ENCODE measurements around the gene MYLK2.

Gene MYLK2

GRCh38 chr20:31858760-31859083, 39.6 kb downstream of the MYLK2 start:
- H3K4me3 ChIP-seq (ENCODE audit: low read depth, low read length): no peak overlapping the region
- no peak for TF ChIP-seq CTCF (IDR thresholded peaks at IDR 0.05; ENCODE audit: low read depth, low read length)

GRCh38 chr20:31859266-31859997, 40.3 kb downstream of the MYLK2 start:
- no peak for TF ChIP-seq CTCF (IDR thresholded peaks at IDR 0.05; ENCODE audit: low read depth, low read length)
- H3K4me3 ChIP-seq (ENCODE audit: low read depth, low read length): no peak overlapping the region

- no peak for TF ChIP-seq CTCF (IDR thresholded peaks at IDR 0.05; ENCODE audit: low read depth, low read length)
- no peak overlapping the region for H3K4me3 ChIP-seq (ENCODE audit: low read depth, low read length)
Measured at GRCh38 chr20:31859998-31860380, 40.8 kb downstream of the MYLK2 start.

- TF ChIP-seq CTCF (IDR thresholded peaks at IDR 0.05; ENCODE audit: low read depth, low read length): no peak
- peak overlapping the region; percentile 46; the same call in 1 of the 2 replicates for H3K4me3 ChIP-seq (ENCODE audit: low read depth, low read length)
Measured at GRCh38 chr20:31860390-31861134, 41.4 kb downstream of the MYLK2 start.

- peak overlapping the region; percentile 46 for H3K4me3 ChIP-seq (ENCODE audit: low read depth, low read length)
- TF ChIP-seq CTCF (IDR thresholded peaks at IDR 0.05; ENCODE audit: low read depth, low read length): no peak
Measured at GRCh38 chr20:31861135-31861384, 41.9 kb downstream of the MYLK2 start.

GRCh38 chr20:31861385-31862156, 42.4 kb downstream of the MYLK2 start:
- TF ChIP-seq CTCF (IDR thresholded peaks at IDR 0.05; ENCODE audit: low read depth, low read length): no peak
- H3K4me3 ChIP-seq (ENCODE audit: low read depth, low read length): peak overlapping the region; percentile 46

GRCh38 chr20:31862157-31862470, 43.0 kb downstream of the MYLK2 start:
- H3K4me3 ChIP-seq (ENCODE audit: low read depth, low read length): no peak overlapping the region
- no peak for TF ChIP-seq CTCF (IDR thresholded peaks at IDR 0.05; ENCODE audit: low read depth, low read length)

All from WI38 (cell line).